Retinal pigment epithelial cell (primary cell): ENCODE results near the gene TENM4.

ENCODE experiments used
- DNase-seq: peaks from one replicate; pipeline ENCODE4 v3.0.0-alpha.2; 2010; ENCODE audit warnings: low read depth
- H3K4me3 ChIP-seq: 2 replicates; pipeline ENCODE4 v1.5.1; 2011; ENCODE audit warnings: mild to moderate bottlenecking, low read length, control low read depth, moderate library complexity
- TF ChIP-seq, protein P1 (sequence below): conservative IDR thresholded peaks from 2 replicates; pipeline ENCODE4 v1.5.1; 2011; ENCODE audit warnings: low read depth, low read length, control low read depth, inconsistent platforms

TENM4 gene

DNA sequence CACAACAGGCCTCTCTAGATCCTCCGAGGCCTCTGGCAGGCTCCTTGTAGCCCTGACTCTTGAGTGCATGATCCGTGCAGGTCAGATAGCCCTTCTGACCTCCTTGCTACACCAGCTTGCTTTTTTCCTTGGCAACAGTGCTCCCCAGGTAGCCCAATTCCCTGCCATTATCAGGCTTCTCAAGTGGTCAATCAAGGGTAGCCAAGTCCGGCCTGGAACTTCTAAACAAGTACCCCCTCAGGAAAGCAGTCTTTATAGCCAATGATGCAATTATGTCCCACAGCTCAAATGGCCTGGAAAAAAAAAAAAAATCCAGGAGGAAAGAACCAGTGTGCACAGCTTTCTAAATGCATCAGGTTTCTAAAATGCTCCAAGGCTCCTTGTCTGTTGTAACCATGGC is 59.8 kb downstream of the TENM4 start:
- H3K4me3 ChIP-seq, result no peak overlapping the region
- TF ChIP-seq, protein P1, sequence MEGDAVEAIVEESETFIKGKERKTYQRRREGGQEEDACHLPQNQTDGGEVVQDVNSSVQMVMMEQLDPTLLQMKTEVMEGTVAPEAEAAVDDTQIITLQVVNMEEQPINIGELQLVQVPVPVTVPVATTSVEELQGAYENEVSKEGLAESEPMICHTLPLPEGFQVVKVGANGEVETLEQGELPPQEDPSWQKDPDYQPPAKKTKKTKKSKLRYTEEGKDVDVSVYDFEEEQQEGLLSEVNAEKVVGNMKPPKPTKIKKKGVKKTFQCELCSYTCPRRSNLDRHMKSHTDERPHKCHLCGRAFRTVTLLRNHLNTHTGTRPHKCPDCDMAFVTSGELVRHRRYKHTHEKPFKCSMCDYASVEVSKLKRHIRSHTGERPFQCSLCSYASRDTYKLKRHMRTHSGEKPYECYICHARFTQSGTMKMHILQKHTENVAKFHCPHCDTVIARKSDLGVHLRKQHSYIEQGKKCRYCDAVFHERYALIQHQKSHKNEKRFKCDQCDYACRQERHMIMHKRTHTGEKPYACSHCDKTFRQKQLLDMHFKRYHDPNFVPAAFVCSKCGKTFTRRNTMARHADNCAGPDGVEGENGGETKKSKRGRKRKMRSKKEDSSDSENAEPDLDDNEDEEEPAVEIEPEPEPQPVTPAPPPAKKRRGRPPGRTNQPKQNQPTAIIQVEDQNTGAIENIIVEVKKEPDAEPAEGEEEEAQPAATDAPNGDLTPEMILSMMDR, result no peak
- no peak for DNase-seq

DNA sequence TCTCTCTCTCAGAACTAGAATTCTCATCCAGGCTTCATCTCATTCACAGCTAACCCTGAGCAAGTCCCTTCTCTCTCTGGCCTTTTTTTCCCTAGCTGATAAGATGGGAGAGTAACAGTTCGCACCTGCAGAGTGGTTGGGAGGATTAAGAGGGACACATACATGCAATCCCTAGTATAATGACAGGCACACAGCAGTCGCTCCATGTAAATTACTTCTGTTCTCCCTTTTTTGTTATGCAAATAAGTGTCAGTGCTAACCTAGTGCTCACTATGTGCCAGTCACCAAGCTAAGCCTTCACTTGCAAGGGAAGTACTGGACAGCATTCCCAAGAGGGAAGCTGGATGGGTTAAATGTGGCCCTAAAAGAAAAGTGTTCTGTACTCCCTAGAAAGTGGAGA is 63.4 kb downstream of the TENM4 start:
- H3K4me3 ChIP-seq, result no peak overlapping the region
- DNase-seq, result no peak
- TF ChIP-seq, protein P1, result no peak

DNA sequence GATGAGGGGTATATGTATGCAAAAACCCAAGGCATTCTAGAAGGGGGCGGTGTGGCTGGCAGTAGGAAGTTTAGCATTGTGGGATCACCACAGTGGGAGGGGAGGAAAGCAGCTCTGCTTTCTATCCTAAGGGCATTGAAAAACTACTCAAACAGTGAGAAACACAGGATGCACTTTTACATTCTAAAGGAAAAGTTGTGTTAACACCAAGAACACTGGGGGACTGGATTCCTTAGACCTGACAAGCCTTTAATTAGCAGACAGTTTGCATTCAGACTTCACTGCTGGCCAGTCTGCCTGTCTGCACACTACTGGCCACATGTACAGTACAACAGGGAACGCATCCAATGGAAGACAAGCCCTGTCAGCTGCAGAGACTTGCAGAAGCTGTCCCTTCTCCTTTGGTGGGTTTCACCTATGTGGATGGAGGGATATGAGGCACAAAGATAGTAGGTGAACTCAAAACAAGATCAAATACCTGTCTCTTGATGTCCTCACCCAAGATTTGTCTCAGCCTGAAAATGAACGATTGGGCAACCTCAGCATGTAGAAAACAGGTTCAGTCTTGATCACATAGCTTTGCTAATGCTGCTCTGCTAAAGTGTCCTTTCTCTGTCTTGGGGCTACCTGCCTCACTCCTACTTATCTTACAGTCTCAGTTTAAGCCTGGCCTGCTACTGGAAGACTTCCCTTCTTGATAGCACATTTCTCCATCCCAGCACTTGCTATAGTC is 64.8 kb downstream of the TENM4 start:
- TF ChIP-seq, protein P1, result no peak
- no peak overlapping the region for H3K4me3 ChIP-seq
- DNase-seq, result no peak

DNA sequence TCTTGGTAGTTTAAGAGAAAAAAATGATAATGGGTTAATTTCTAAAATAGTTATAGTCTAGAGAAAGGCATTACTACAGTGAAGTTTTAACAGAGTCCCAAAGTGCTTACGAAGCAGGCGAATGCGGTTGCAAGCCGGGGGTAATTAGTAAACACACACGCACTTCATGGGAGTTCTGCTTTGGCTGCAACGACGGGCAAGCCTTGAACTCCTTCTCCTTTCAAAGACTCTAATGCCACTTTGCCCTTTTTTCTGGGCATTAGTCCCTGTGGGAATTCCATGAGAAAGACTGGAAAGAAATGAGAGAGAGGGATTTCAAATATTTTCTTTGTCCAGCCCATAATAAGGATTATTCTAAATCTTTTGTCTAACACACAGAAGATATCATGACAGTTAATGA is 66.1 kb downstream of the TENM4 start:
- DNase-seq, result no peak
- no peak overlapping the region for H3K4me3 ChIP-seq
- TF ChIP-seq, protein P1, result no peak

DNA sequence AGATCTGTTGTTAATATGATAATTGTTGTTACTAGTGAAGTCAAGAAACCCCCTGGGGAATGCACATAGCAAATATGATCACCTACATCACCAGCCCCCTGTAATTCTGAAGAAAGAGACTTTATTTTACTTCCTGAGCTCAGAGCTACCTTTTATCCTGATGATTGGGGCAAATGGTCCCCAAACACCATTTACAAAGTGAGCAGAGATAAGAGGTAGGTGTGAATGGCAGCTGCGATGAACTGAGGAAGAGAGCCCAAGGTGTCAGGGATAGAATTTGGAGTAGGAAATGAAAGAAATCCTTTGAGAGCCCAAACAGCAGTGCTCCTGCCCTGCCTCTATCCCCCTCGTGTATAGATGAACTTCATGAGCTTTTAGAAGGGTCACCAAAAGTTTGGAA is 69.1 kb downstream of the TENM4 start:
- DNase-seq, result no peak
- TF ChIP-seq, protein P1, result no peak
- H3K4me3 ChIP-seq, result no peak overlapping the region

DNA sequence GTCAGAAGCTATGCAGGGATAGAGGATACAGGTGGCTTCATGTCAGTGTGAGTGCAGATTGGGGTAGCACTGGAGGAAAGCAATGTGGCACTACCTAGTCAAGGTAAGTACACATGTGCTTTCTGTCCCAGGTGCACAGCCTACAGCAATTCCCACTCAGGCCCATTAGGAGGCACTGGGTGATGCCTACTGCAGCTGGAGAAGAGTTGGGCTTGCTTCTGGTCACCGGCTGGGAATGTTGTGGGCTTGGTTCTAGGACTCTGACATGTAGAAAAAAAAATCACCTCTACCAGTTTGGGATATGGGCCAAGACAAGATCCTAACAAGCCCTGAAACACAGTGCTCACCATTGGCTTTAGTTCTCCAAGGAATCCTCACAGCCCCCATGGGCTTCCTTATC is 69.7 kb downstream of the TENM4 start:
- TF ChIP-seq, protein P1, result peak; percentile 22
- DNase-seq, result no peak
- no peak overlapping the region for H3K4me3 ChIP-seq

DNA sequence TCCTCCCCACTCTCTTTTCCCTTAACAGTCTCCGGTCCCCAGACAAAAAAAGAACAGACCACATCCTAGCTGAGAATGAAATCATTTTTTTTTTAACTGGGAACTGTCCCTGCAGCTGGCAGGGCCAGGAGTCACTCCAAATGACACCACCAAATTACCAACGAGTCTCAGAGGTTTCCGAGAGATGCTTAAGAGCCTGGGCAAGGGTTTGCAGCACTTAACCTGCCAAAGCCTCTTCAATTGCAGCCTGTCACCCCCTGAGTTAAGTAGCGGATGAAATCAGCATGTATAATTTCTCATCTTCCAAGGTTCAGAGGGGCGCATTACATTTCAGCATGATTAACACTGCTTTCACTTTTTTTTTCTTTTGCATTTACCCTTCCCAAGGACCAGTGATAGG is 71.8 kb downstream of the TENM4 start:
- TF ChIP-seq, protein P1, result no peak
- no peak overlapping the region for H3K4me3 ChIP-seq
- DNase-seq, result no peak
